Thoracic aorta (tissue), 2 donors: ENCODE results near the gene PDE4D. TPM values are rescaled to one million over a fixed set of nuclear protein-coding genes. Genes with fewer than 3 reads are reported as not detected.

Experiments used
- ATAC-seq: fragments of 150-250 bp; one replicate; pipeline ENCODE4 v1.8.0; 2017; ENCODE audit warnings: low read depth; ENCODE audit not compliant: insufficient number of reproducible peaks, low FRiP score
- DNase-seq: peaks from one replicate; pipeline ENCODE4 v3.0.0-alpha.2; 2020; ENCODE audit warnings: low spot score
- H3K27ac ChIP-seq, 2 donors: fragments of 200-600 bp; sonication (generic); 1 replicate in 1 of 2; 2 replicates in 1 of 2; pipeline ENCODE4 v1.5.1; 2016; ENCODE audit warnings: mild to moderate bottlenecking in 2 of 2, moderate library complexity in 2 of 2
- H3K27me3 ChIP-seq: fragments of 200-600 bp; sonication (generic); replicated peaks from 2 replicates; pipeline ENCODE4 v1.6.0; 2016; ENCODE audit warnings: mild to moderate bottlenecking; ENCODE audit not compliant: insufficient read depth
- H3K36me3 ChIP-seq: fragments of 200-600 bp; sonication (generic); one replicate; pipeline ENCODE4 v1.5.1; 2016
- H3K4me1 ChIP-seq, 2 donors: fragments of 200-600 bp; sonication (generic); 1 replicate in 1 of 2; 2 replicates in 1 of 2; pipeline versions ENCODE4 v1.5.1 to v1.6.0; 2016; ENCODE audit warnings: low read depth in 2 of 2, mild to moderate bottlenecking in 1 of 2; ENCODE audit not compliant: control insufficient read depth in 1 of 2
- H3K4me3 ChIP-seq: fragments of 200-600 bp; sonication (generic); 2 replicates; pipeline ENCODE4 v1.5.1; 2016; ENCODE audit warnings: mild to moderate bottlenecking
- H3K9me3 ChIP-seq: fragments of 200-600 bp; sonication (generic); 2 replicates; pipeline ENCODE4 v1.5.1; 2016
- CTCF ChIP-seq: fragments of 200-600 bp; sonication (generic); IDR thresholded peaks from one replicate; pipeline ENCODE4 v1.5.1; 2019; ENCODE audit warnings: antibody characterized with exemption
- total RNA-seq, 2 donors: library from RNA; depleted of rRNA; stranded (reverse); fragments of >200 nt; gene quantifications; one replicate each; pipeline versions ENCODE4 v1.1.0 to v1.2.3, GENCODE V29; 2016

PDE4D gene
- total RNA-seq, 2 donors from 2014 or later = 34.0 to 85.8 TPM

- DNase-seq = no peak
- TF ChIP-seq CTCF = no peak
Observed at GRCh38 chr5:59079622-59080620, 813.6 kb downstream of the PDE4D start.

GRCh38 chr5:59071755-59072549, 821.6 kb downstream of the PDE4D start:
- TF ChIP-seq CTCF = no peak
- no peak overlapping the region for H3K4me3 ChIP-seq
- no peaks in the 10 kb centered on the region for H3K9me3 ChIP-seq
- no peaks in the 10 kb centered on the region for H3K27me3 ChIP-seq
- no peaks in the 10 kb centered on the region for H3K4me1 ChIP-seq
- no peak overlapping the region for H3K27ac ChIP-seq
- no peaks in the 10 kb centered on the region for H3K36me3 ChIP-seq
- no peak for DNase-seq
- ATAC-seq = no peak

More at GRCh38 chr5:59079622-59080620, 813.6 kb downstream of the PDE4D start:
- no peaks in the 10 kb centered on the region for H3K27me3 ChIP-seq
- H3K9me3 ChIP-seq = no peaks in the 10 kb centered on the region
- H3K36me3 ChIP-seq = no peaks in the 10 kb centered on the region
- no peak overlapping the region for H3K27ac ChIP-seq
- no peaks in the 10 kb centered on the region for H3K4me1 ChIP-seq
- ATAC-seq = no peak
- no peak overlapping the region for H3K4me3 ChIP-seq

GRCh38 chr5:59069438-59070079, 824.0 kb downstream of the PDE4D start:
- Histone ChIP-seq H3K27ac (no peak overlapping the region), H3K4me3 (no peak overlapping the region), H3K27me3 (no peaks in the 10 kb centered on the region), H3K9me3 (no peaks in the 10 kb centered on the region), H3K4me1 (peaks cover 0 to 3% of the 10 kb centered on the region in 2 donors), H3K36me3 (no peaks in the 10 kb centered on the region)
- TF ChIP-seq CTCF = no peak
- DNase-seq = no peak
- ATAC-seq = no peak

- no peaks in the 10 kb centered on the region for H3K9me3 ChIP-seq
- no peaks in the 10 kb centered on the region for H3K36me3 ChIP-seq
- H3K27me3 ChIP-seq = no peaks in the 10 kb centered on the region
- H3K4me3 ChIP-seq = no peak overlapping the region
- no peak overlapping the region for H3K27ac ChIP-seq
- no peak for TF ChIP-seq CTCF
- H3K4me1 ChIP-seq = peaks cover 0 to 8% of the 10 kb centered on the region in 2 donors
- DNase-seq (no peak), ATAC-seq (no peak)
Observed at GRCh38 chr5:59067956-59068656, 825.4 kb downstream of the PDE4D start.
